OCI-LY1 (cell line): Measurements from ENCODE around the gene ATAD3C.
"Not testable (repeated sequence)": the region's sequence is repeated elsewhere in the genome, so short reads cannot be mapped to it uniquely, and the experiment has no call there.

Source experiments
- CTCF ChIP-seq: fragments of 200-600 bp; sonication (generic), shearing (Covaris generic); IDR thresholded peaks from 2 replicates; pipeline ENCODE4 v1.5.1; 2017; ENCODE audit warnings: mild to moderate bottlenecking, antibody characterized with exemption, low read length, moderate library complexity, mixed read lengths
- EZH2 ChIP-seq: fragments of 200-600 bp; sonication (generic), shearing (Covaris generic); IDR thresholded peaks from 2 replicates; pipeline ENCODE4 v1.8.0; 2017; ENCODE audit warnings: borderline replicate concordance, mixed run types, mild to moderate bottlenecking, antibody characterized with exemption, low read length, moderate library complexity, mixed read lengths

- TF ChIP-seq CTCF, EZH2: not testable (repeated sequence)
Measured at GRCh38 chr1:1480488-1480867, 31.0 kb downstream of the ATAD3C start.
